ENCODE data around the gene SLC8A2. TPM values are rescaled to one million over a fixed set of nuclear protein-coding genes. Genes with fewer than 3 reads are reported as not detected.

SLC8A2 gene
- total and polyA plus RNA-seq, 9 donors, result 0.07 to 1.3 (median 0.39) TPM; not detected in 3

GRCh38 chr19:47518139-47518538 is 46.4 kb upstream of the SLC8A2 start:
- WGBS, 3 donors, result 66% methylated on average over 4 of the region's 4 CpGs
- intact Hi-C loops (cut with DNase I), result loop anchor here in 3 of 4 donors (5.0 to 10.0 kb wide), 6 partner anchors 81 to 257 kb away; partner anchors contain the start of genes BICRA (in 2 of the 3) and SELENOW (in 1 of the 3)

DNA sequence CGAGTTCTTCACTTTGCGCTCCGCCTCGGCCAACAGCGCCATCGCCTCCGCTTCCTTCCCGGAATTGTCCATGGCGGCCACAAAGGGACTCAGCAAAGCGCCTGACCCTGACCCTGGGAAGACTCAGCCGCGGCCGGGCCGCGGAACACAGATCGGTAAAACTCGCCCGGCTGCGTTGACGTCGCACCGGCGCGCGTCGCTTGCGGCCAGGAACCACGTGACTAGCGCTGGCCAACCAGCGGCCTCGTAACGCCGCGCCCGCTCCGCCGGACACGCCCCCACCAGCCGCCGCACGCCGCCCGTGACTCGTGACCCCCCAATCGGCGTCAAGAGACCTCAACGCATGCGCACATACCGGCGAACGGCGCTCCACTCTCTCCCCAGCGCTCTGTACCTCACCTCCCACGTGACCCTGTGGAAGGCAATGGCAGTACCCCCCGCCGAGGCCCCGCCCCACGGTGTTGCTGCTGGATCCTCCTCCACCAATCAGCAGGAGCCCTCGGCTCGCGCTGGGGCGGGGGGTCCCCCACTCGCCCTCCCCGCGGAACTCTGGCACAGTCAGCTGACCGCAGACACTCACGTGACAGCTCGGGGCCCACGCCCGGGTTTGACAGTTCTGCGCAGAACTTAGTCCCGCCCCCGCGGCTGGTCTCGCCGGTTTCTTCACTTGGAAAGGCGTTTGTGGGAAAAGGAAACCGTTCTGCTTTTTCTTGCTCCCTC is 43.3 kb upstream of the SLC8A2 start, which contains the start of gene NAPA:
TSS of gene NAPA (minus strand) at position 195 of the 720 bp plus-strand sequence. CDS start at position 72, 123 bp downstream.
- intact Hi-C loops (cut with DNase I), result loop anchor here in 3 of 4 donors (5.0 to 10.0 kb wide), 6 partner anchors 78 to 260 kb away; partner anchors contain the start of genes BICRA (in 2 of the 3) and SELENOW (in 1 of the 3)
- H3K4me1 ChIP-seq (ENCODE audit: insufficient read depth), result peaks cover 34% of the 10 kb centered on the region
- H3K4me3 ChIP-seq, result peak within 1 kb of the TSS; percentile 78
- peak; percentile 92 for TF ChIP-seq EP300 (IDR thresholded peaks at IDR 0.05)
- peak in 2 of 3 donors; percentile 23 to 98 for TF ChIP-seq CTCF (IDR thresholded peaks at IDR 0.05)
- peak; percentile 95 for TF ChIP-seq POLR2A (IDR thresholded peaks at IDR 0.05)
- 0 to 1% (median 0%) methylated on average over 58 to 78 of the region's 78 CpGs for WGBS, 3 donors
- no peaks in the 10 kb centered on the region for H3K27me3 ChIP-seq
- no peaks in the 10 kb centered on the region for H3K9me3 ChIP-seq
- H3K27ac ChIP-seq, result peak within 1 kb of the TSS; percentile 85 to 97
- peak; percentile 100 for DNase-seq
- no peaks in the 10 kb centered on the region for H3K36me3 ChIP-seq

More at GRCh38 chr19:47518139-47518538, 46.4 kb upstream of the SLC8A2 start:
- Histone ChIP-seq H3K36me3 (no peaks in the 10 kb centered on the region), H3K4me1 (ENCODE audit: insufficient read depth) (peaks cover 7% of the 10 kb centered on the region), H3K27me3 (no peaks in the 10 kb centered on the region), H3K4me3 (no peak overlapping the region), H3K9me3 (no peaks in the 10 kb centered on the region), H3K27ac (no peak overlapping the region)
- TF ChIP-seq POLR2A (IDR thresholded peaks at IDR 0.05) (no peak), CTCF (IDR thresholded peaks at IDR 0.05) (no peak), EP300 (IDR thresholded peaks at IDR 0.05) (no peak)
- DNase-seq, result no peak

- DNase-seq, result peak in 3 of 5 donors; percentile 36 to 53 (median 44)
- no peaks in the 10 kb centered on the region for H3K9me3 ChIP-seq
- 2 to 4% (median 2%) methylated on average over 40 of the region's 40 CpGs for WGBS, 3 donors
- H3K36me3 ChIP-seq, result no peaks in the 10 kb centered on the region
- TF ChIP-seq POLR2A (IDR thresholded peaks at IDR 0.05), result no peak
- TF ChIP-seq EP300 (IDR thresholded peaks at IDR 0.05), result no peak
- TF ChIP-seq CTCF (IDR thresholded peaks at IDR 0.05), result no peak
- H3K4me1 ChIP-seq (ENCODE audit: insufficient read depth), result peaks cover 34% of the 10 kb centered on the region
- peak overlapping the region; percentile 78 for H3K4me3 ChIP-seq
- H3K27me3 ChIP-seq, result no peaks in the 10 kb centered on the region
- peak overlapping the region; percentile 85 to 97 for H3K27ac ChIP-seq
- intact Hi-C loops (cut with DNase I), result loop anchor here in 3 of 4 donors (10.0 kb wide), 5 partner anchors 80 to 260 kb away; partner anchors contain the start of genes BICRA (in 2 of the 3) and SELENOW (in 1 of the 3)
These were observed 42.6 kb upstream of the SLC8A2 start for GRCh38 chr19:47514151-47514868.

GRCh38 chr19:47512948-47513319 is 41.2 kb upstream of the SLC8A2 start:
- Histone ChIP-seq H3K27ac (peak overlapping the region; percentile 56 to 68), H3K27me3 (no peaks in the 10 kb centered on the region), H3K4me3 (peak overlapping the region; percentile 78), H3K36me3 (no peaks in the 10 kb centered on the region), H3K4me1 (ENCODE audit: insufficient read depth) (peaks cover 43% of the 10 kb centered on the region), H3K9me3 (no peaks in the 10 kb centered on the region)
- intact Hi-C loops (cut with DNase I), result loop anchor here in 3 of 4 donors (10.0 kb wide), 5 partner anchors 78 to 262 kb away; partner anchors contain the start of genes BICRA (in 2 of the 3) and SELENOW (in 1 of the 3)
- DNase-seq, result no peak
- 23 to 43% (median 27%) methylated on average over 8 of the region's 8 CpGs for WGBS, 3 donors
- TF ChIP-seq EP300 (IDR thresholded peaks at IDR 0.05) (no peak), CTCF (IDR thresholded peaks at IDR 0.05) (no peak), POLR2A (IDR thresholded peaks at IDR 0.05) (no peak)

All from ovary (tissue), 9 donors.